ENCODE data around the gene BCOR. TPM values are rescaled to one million over a fixed set of nuclear protein-coding genes. Genes with fewer than 3 reads are reported as not detected.

Gene BCOR
- total RNA-seq, 1 experiment from 2014 or later = 48.3 TPM

DNA sequence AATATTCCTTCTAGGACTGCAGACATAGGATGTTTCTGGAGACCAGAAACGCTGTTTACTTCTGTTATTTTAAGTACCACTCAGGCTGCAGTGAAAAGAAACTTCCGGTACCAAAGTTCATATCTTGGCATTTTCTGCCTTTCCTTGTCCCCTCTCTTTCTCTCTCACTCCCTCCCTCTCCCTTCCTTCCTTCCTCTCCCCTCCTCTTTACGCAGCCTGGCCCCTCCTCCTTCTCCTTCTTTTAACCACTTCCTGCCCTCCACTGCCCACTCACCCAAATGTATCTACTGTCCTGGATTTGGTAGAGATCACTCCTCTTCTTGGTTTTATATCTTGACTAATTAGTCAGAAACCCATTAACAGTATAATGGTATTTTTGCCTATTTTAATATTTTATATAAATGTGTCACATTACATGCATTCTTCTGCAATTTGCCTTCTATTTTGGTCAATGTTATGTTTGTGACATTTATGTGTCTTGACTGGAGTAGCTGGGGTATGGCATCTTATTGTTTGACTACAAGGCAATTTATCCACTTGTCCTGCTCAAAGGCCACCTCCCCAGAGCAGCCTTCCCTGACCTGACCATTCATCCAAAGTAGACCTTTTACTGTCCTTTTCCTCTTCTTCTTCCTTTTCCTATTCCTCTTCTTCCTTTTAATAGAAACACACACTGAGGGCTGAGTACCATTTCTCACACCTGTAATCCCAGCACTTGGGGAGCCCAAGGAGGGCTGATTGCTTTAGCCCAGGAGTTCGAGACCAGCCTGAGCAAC, 56.9 kb downstream of the BCOR start:
- TF ChIP-seq, protein P1, sequence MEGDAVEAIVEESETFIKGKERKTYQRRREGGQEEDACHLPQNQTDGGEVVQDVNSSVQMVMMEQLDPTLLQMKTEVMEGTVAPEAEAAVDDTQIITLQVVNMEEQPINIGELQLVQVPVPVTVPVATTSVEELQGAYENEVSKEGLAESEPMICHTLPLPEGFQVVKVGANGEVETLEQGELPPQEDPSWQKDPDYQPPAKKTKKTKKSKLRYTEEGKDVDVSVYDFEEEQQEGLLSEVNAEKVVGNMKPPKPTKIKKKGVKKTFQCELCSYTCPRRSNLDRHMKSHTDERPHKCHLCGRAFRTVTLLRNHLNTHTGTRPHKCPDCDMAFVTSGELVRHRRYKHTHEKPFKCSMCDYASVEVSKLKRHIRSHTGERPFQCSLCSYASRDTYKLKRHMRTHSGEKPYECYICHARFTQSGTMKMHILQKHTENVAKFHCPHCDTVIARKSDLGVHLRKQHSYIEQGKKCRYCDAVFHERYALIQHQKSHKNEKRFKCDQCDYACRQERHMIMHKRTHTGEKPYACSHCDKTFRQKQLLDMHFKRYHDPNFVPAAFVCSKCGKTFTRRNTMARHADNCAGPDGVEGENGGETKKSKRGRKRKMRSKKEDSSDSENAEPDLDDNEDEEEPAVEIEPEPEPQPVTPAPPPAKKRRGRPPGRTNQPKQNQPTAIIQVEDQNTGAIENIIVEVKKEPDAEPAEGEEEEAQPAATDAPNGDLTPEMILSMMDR (IDR thresholded peaks at IDR 0.05) = no peak
- TF ChIP-seq, protein P2, sequence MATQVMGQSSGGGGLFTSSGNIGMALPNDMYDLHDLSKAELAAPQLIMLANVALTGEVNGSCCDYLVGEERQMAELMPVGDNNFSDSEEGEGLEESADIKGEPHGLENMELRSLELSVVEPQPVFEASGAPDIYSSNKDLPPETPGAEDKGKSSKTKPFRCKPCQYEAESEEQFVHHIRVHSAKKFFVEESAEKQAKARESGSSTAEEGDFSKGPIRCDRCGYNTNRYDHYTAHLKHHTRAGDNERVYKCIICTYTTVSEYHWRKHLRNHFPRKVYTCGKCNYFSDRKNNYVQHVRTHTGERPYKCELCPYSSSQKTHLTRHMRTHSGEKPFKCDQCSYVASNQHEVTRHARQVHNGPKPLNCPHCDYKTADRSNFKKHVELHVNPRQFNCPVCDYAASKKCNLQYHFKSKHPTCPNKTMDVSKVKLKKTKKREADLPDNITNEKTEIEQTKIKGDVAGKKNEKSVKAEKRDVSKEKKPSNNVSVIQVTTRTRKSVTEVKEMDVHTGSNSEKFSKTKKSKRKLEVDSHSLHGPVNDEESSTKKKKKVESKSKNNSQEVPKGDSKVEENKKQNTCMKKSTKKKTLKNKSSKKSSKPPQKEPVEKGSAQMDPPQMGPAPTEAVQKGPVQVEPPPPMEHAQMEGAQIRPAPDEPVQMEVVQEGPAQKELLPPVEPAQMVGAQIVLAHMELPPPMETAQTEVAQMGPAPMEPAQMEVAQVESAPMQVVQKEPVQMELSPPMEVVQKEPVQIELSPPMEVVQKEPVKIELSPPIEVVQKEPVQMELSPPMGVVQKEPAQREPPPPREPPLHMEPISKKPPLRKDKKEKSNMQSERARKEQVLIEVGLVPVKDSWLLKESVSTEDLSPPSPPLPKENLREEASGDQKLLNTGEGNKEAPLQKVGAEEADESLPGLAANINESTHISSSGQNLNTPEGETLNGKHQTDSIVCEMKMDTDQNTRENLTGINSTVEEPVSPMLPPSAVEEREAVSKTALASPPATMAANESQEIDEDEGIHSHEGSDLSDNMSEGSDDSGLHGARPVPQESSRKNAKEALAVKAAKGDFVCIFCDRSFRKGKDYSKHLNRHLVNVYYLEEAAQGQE (IDR thresholded peaks at IDR 0.05; ENCODE audit: insufficient read depth in 1 of 2, low read depth in 2 of 2, low read length in 1 of 2) = no peak
- TF ChIP-seq SIN3A (IDR thresholded peaks at IDR 0.05; ENCODE audit: borderline replicate concordance, insufficient read depth, low read depth, low read length) (no peak), POLR2AphosphoS5 (IDR thresholded peaks at IDR 0.05; ENCODE audit: low read depth, low read length) (no peak), TCF7L2 (IDR thresholded peaks at IDR 0.05; ENCODE audit: low read depth, low read length) (no peak)
- ChIA-PET POLR2A (no interaction called here), CTCF (no interaction called here)
- no TSS peak for BruUV-seq (replicated peaks)
- DNase-seq (ENCODE audit: low read depth, low spot score) (no peak), ATAC-seq (no peak)
- H3K9me3 ChIP-seq (ENCODE audit: control insufficient read depth, insufficient read depth, low read depth, low read length) = no peaks in the 10 kb centered on the region
- intact Hi-C loops (cut with micrococcal nuclease; ENCODE audit: unreplicated experiment) = no loop called here
- in situ Hi-C loops (cut with HindIII; ENCODE audit: low pct_unique_long_range_greater_than_20kb, low sequenced_read_pairs) = no loop called here
- H3K36me3 ChIP-seq (ENCODE audit: control insufficient read depth, insufficient read depth, low read length) = no peaks in the 10 kb centered on the region
- no peaks in the 10 kb centered on the region for H3K4me1 ChIP-seq (ENCODE audit: control insufficient read depth, insufficient read depth, low read length)
- H3K27me3 ChIP-seq (ENCODE audit: control insufficient read depth, insufficient read depth, low read length) = no peaks in the 10 kb centered on the region
- H3K27ac ChIP-seq (ENCODE audit: low read length) = no peak overlapping the region
- no peak overlapping the region for H3K4me3 ChIP-seq (ENCODE audit: low read depth in 2 of 2, low read length in 2 of 2)

DNA sequence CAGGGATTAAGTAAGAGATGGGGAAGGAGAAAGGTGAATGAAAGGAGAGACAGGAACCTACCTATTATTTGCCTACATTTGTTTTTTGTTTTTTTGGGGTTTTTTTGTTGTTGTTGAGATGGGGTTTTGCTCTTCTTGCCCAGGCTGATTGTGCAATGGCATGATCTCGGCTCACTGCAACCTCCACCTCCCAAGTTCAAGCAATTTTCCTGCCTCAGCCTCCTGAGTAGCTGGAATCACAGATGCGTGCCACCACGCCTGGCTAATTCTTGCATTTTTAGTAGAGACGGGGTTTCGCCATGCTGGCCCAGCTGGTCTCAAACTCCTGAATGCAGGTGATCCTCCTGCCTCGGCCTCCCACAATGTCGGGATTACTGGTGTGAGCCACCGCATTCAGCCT, 57.9 kb downstream of the BCOR start:
- in situ Hi-C loops (cut with HindIII; ENCODE audit: low pct_unique_long_range_greater_than_20kb, low sequenced_read_pairs) = no loop called here
- intact Hi-C loops (cut with micrococcal nuclease; ENCODE audit: unreplicated experiment) = no loop called here
- no TSS peak for BruUV-seq (replicated peaks)
- DNase-seq (ENCODE audit: low read depth, low spot score) (no peak), ATAC-seq (no peak)
- H3K9me3 ChIP-seq (ENCODE audit: control insufficient read depth, insufficient read depth, low read depth, low read length) = no peaks in the 10 kb centered on the region
- ChIA-PET CTCF (no interaction called here), POLR2A (no interaction called here)
- no peak overlapping the region for H3K27ac ChIP-seq (ENCODE audit: low read length)
- TF ChIP-seq, protein P2 (IDR thresholded peaks at IDR 0.05; ENCODE audit: insufficient read depth in 1 of 2, low read depth in 2 of 2, low read length in 1 of 2) = no peak
- TF ChIP-seq POLR2AphosphoS5 (IDR thresholded peaks at IDR 0.05; ENCODE audit: low read depth, low read length) (no peak), SIN3A (IDR thresholded peaks at IDR 0.05; ENCODE audit: borderline replicate concordance, insufficient read depth, low read depth, low read length) (no peak), TCF7L2 (IDR thresholded peaks at IDR 0.05; ENCODE audit: low read depth, low read length) (no peak)
- TF ChIP-seq, protein P1 (IDR thresholded peaks at IDR 0.05) = no peak
- no peaks in the 10 kb centered on the region for H3K27me3 ChIP-seq (ENCODE audit: control insufficient read depth, insufficient read depth, low read length)
- no peak overlapping the region for H3K4me3 ChIP-seq (ENCODE audit: low read depth in 2 of 2, low read length in 2 of 2)
- no peaks in the 10 kb centered on the region for H3K36me3 ChIP-seq (ENCODE audit: control insufficient read depth, insufficient read depth, low read length)
- no peaks in the 10 kb centered on the region for H3K4me1 ChIP-seq (ENCODE audit: control insufficient read depth, insufficient read depth, low read length)
